Measurements from ENCODE around the gene LRIF1. TPM values are rescaled to one million over a fixed set of nuclear protein-coding genes. Genes with fewer than 3 reads are reported as not detected.

The LRIF1 gene
- total RNA-seq, 6 experiments from 2014 or later, result 3.8 to 7.8 (median 5.8) TPM

- DNase-seq, result no peak
- no peak for TF ChIP-seq POLR2A (IDR thresholded peaks at IDR 0.05)
- TF ChIP-seq, protein P1, sequence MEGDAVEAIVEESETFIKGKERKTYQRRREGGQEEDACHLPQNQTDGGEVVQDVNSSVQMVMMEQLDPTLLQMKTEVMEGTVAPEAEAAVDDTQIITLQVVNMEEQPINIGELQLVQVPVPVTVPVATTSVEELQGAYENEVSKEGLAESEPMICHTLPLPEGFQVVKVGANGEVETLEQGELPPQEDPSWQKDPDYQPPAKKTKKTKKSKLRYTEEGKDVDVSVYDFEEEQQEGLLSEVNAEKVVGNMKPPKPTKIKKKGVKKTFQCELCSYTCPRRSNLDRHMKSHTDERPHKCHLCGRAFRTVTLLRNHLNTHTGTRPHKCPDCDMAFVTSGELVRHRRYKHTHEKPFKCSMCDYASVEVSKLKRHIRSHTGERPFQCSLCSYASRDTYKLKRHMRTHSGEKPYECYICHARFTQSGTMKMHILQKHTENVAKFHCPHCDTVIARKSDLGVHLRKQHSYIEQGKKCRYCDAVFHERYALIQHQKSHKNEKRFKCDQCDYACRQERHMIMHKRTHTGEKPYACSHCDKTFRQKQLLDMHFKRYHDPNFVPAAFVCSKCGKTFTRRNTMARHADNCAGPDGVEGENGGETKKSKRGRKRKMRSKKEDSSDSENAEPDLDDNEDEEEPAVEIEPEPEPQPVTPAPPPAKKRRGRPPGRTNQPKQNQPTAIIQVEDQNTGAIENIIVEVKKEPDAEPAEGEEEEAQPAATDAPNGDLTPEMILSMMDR (IDR thresholded peaks at IDR 0.05), result no peak
- ATAC-seq, result no peak
- Histone ChIP-seq H3K9me3 (no peaks in the 10 kb centered on the region), H3K4me3 (no peak overlapping the region), H3K27ac (no peak overlapping the region), H3K4me1 (no peaks in the 10 kb centered on the region), H3K27me3 (no peaks in the 10 kb centered on the region), H3K36me3 (no peaks in the 10 kb centered on the region)
- intact Hi-C loops (cut with DNase I), result no loop called here
- WGBS (ENCODE audit: insufficient coverage, low coverage, low lambda C conversion rate, missing lambda C conversion rate), result 47% methylated on average over 2 of the region's 2 CpGs
Observed at GRCh38 chr1:110928904-110929303, 34.8 kb downstream of the LRIF1 start.

- no peak for DNase-seq
- no peak overlapping the region for H3K4me3 ChIP-seq
- H3K9me3 ChIP-seq, result no peaks in the 10 kb centered on the region
- ATAC-seq, result no peak
- no peak for TF ChIP-seq POLR2A (IDR thresholded peaks at IDR 0.05)
- TF ChIP-seq, protein P1 (IDR thresholded peaks at IDR 0.05), result no peak
- no peaks in the 10 kb centered on the region for H3K27me3 ChIP-seq
- H3K36me3 ChIP-seq, result no peaks in the 10 kb centered on the region
- intact Hi-C loops (cut with DNase I), result no loop called here
- no peak overlapping the region for H3K27ac ChIP-seq
- no peaks in the 10 kb centered on the region for H3K4me1 ChIP-seq
- WGBS (ENCODE audit: insufficient coverage, low coverage, low lambda C conversion rate, missing lambda C conversion rate), result 75% methylated on average over 1 of the region's 1 CpG
Observed at GRCh38 chr1:110928191-110928590, 35.5 kb downstream of the LRIF1 start.

DNA sequence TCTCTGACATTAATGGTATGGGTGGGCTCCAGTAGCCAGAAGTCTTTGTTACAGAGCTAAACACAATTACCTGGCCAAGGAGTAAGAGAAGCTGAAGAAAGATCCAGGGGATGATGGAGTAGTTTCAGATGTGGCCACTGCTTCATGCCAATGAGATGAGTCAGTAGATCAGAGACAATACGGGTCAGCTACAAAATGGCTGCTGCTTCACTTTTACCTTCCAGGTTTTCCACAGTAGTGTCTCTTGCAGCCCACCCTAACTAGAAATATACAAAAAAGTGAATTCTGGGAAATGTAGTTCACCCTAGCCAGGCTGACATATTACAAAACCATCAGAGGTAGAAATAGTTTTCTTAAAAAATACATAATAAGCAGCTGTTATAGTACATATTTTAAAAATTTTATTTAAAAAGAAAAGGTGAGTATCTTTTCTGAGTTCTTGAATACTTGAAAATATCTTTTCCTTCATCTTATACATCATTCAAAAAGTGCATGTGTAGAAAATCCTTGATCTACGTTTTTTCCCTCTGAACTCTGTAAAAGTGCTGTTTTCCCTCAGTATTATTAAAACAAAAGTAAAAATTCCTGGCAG is 36.1 kb downstream of the LRIF1 start:
- no peaks in the 10 kb centered on the region for H3K4me1 ChIP-seq
- intact Hi-C loops (cut with DNase I), result no loop called here
- no peaks in the 10 kb centered on the region for H3K9me3 ChIP-seq
- H3K4me3 ChIP-seq, result no peak overlapping the region
- ATAC-seq (no peak), DNase-seq (no peak)
- H3K27ac ChIP-seq, result no peak overlapping the region
- 69% methylated on average over 1 of the region's 2 CpGs for WGBS (ENCODE audit: insufficient coverage, low coverage, low lambda C conversion rate, missing lambda C conversion rate)
- TF ChIP-seq, protein P1 (IDR thresholded peaks at IDR 0.05), result no peak
- TF ChIP-seq POLR2A (IDR thresholded peaks at IDR 0.05), result no peak
- no peaks in the 10 kb centered on the region for H3K36me3 ChIP-seq
- H3K27me3 ChIP-seq, result no peaks in the 10 kb centered on the region

DNA sequence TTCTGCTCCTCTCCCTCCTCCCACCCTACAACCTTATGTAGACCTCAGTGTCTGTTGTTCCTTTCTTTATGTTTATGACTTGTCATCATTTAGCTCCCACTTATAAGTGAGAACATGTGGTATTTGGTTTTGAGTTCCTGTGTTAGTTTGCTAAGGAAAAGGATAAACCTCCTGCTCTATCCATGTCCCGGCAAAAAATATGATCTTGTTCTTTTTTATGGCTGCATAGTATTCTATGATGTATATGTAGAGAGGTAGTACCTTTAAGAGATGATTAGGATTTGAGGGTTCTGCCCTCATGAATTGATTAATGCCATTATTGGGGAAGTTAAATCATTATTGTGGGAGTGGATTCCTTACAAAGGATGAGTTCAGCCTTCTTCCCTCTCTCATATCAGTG is 41.8 kb downstream of the LRIF1 start:
- no peak overlapping the region for H3K27ac ChIP-seq
- no peak for ATAC-seq
- intact Hi-C loops (cut with DNase I), result no loop called here

More for the DNA sequence above, 41.8 kb downstream of the LRIF1 start:
- Histone ChIP-seq H3K27me3 (no peaks in the 10 kb centered on the region), H3K9me3 (no peaks in the 10 kb centered on the region), H3K4me3 (no peak overlapping the region), H3K36me3 (no peaks in the 10 kb centered on the region), H3K4me1 (no peaks in the 10 kb centered on the region)
- TF ChIP-seq, protein P1 (IDR thresholded peaks at IDR 0.05), result no peak
- DNase-seq, result no peak
- 94% methylated on average over 1 of the region's 1 CpG for WGBS (ENCODE audit: insufficient coverage, low coverage, low lambda C conversion rate, missing lambda C conversion rate)
